ENCODE results near the gene EYS. TPM values are rescaled to one million over a fixed set of nuclear protein-coding genes. Genes with fewer than 3 reads are reported as not detected.
"Not testable (repeated sequence)": the region's sequence is repeated elsewhere in the genome, so short reads cannot be mapped to it uniquely, and the experiment has no call there.

Gene EYS
- total RNA-seq, 1 donor from 2014 or later, result not detected

- ATAC-seq (no peak), DNase-seq (no peak)
- intact Hi-C loops (cut with DNase I), result no loop called here
- Histone ChIP-seq H3K27me3 (ENCODE audit: low read depth) (no peaks in the 10 kb centered on the region), H3K4me3 (no peak overlapping the region), H3K9me3 (no peaks in the 10 kb centered on the region), H3K4me1 (no peaks in the 10 kb centered on the region), H3K27ac (no peak overlapping the region), H3K36me3 (no peaks in the 10 kb centered on the region)
- no peak for TF ChIP-seq CTCF (IDR thresholded peaks at IDR 0.05)
Observed at GRCh38 chr6:63739094-63739687, 1967.8 kb downstream of the EYS start.

GRCh38 chr6:63738190-63738589, 1968.8 kb downstream of the EYS start:
- H3K4me1 ChIP-seq; H3K9me3 ChIP-seq; DNase-seq; intact Hi-C loops (cut with DNase I); H3K36me3 ChIP-seq; H3K27ac ChIP-seq; H3K27me3 ChIP-seq (ENCODE audit: low read depth); H3K4me3 ChIP-seq; ATAC-seq: not testable (repeated sequence)

- DNase-seq, result no peak
- intact Hi-C loops (cut with DNase I), result no loop called here
- TF ChIP-seq CTCF (IDR thresholded peaks at IDR 0.05), result no peak
- H3K27ac ChIP-seq, result no peak overlapping the region
- no peak overlapping the region for H3K4me3 ChIP-seq
- H3K27me3 ChIP-seq (ENCODE audit: low read depth), result no peaks in the 10 kb centered on the region
- H3K36me3 ChIP-seq, result no peaks in the 10 kb centered on the region
- no peaks in the 10 kb centered on the region for H3K9me3 ChIP-seq
- H3K4me1 ChIP-seq, result no peaks in the 10 kb centered on the region
- no peak for ATAC-seq
Observed at GRCh38 chr6:63734923-63735322, 1972.1 kb downstream of the EYS start.

DNA sequence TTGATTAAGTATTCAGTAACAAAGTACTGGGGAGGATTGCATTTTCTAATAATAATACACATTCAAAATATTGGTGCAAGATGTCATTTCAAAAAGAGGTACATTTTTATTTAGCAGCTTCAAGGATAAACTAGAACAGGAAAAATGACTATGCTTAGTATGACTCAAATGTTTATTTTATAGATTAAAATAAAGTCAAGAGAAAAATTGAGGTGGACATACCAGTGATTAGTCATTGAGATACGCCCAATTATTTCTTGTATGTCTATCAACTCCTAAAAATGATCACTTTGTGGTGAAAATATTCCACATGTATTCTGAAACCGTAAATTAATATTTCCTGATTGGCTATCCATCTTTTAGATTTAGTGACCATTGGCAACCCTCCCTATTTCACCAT, 1974.7 kb downstream of the EYS start:
- no peak for TF ChIP-seq CTCF (IDR thresholded peaks at IDR 0.05)
- intact Hi-C loops (cut with DNase I), result no loop called here
- Histone ChIP-seq H3K4me3 (no peak overlapping the region), H3K36me3 (no peaks in the 10 kb centered on the region), H3K4me1 (no peaks in the 10 kb centered on the region), H3K27me3 (ENCODE audit: low read depth) (no peaks in the 10 kb centered on the region), H3K9me3 (no peaks in the 10 kb centered on the region), H3K27ac (no peak overlapping the region)
- DNase-seq (no peak), ATAC-seq (no peak)

DNA sequence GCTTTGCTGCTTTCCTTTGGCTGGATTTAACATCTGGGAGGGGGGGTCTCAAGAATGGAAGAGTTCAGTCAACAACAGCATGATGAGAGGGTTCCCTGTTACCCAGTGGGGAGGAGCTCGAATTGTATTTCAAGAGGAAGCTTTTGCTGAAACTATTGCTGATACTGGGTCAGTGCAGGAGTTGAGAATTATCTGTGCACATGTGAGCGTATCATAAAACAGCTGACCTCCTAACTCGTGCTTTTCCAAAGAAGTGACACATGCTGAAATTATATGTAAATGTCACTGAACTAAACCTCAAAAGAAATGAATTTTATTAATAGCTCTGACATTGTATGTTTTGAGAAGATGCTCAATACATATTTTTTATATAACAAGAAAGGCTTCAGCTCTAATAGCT, 1975.1 kb downstream of the EYS start:
- Histone ChIP-seq H3K4me1 (no peaks in the 10 kb centered on the region), H3K4me3 (no peak overlapping the region), H3K27ac (no peak overlapping the region), H3K27me3 (ENCODE audit: low read depth) (no peaks in the 10 kb centered on the region), H3K9me3 (no peaks in the 10 kb centered on the region), H3K36me3 (no peaks in the 10 kb centered on the region)
- DNase-seq, result no peak
- ATAC-seq, result no peak
- intact Hi-C loops (cut with DNase I), result no loop called here
- no peak for TF ChIP-seq CTCF (IDR thresholded peaks at IDR 0.05)

DNA sequence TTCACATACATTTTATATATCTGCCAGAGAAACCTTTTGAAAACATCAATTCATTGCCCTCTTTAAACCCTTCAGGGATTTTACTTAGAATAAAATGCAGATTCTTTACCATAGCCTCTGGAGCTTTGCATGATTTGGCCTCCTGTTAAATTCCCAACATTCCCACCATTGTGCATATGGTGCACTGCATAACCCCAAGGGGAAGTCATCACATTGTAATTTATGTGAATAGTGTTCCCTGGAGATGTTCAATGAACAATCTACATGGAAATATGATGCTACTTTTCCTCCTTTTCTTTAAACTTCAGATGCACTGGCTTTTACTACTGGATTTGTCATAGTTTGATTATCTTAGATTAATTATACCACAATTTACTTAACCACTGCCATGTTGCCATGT, 1976.7 kb downstream of the EYS start:
- no peak overlapping the region for H3K4me3 ChIP-seq
- ATAC-seq (no peak), DNase-seq (no peak)
- no peaks in the 10 kb centered on the region for H3K27me3 ChIP-seq (ENCODE audit: low read depth)
- no peaks in the 10 kb centered on the region for H3K4me1 ChIP-seq
- TF ChIP-seq CTCF (IDR thresholded peaks at IDR 0.05), result no peak
- no peaks in the 10 kb centered on the region for H3K36me3 ChIP-seq
- intact Hi-C loops (cut with DNase I), result no loop called here
- no peak overlapping the region for H3K27ac ChIP-seq
- no peaks in the 10 kb centered on the region for H3K9me3 ChIP-seq
